HG03025 (cell line): Measurements from ENCODE around the gene CD34.

Source experiments
- ATAC-seq: cut with Tn5 transposase; IDR thresholded peaks from one replicate; pipeline ENCODE4 v1.9.1; 2021; ENCODE audit warnings: mild to moderate bottlenecking, moderate library complexity; ENCODE audit not compliant: unreplicated experiment, low FRiP score

Gene CD34

GRCh38 chr1:207901041-207901653 is 9.8 kb downstream of the CD34 start:
- ATAC-seq = no peak

GRCh38 chr1:207898836-207899235 is 12.1 kb downstream of the CD34 start:
- ATAC-seq = no peak

- no peak for ATAC-seq
Observed at GRCh38 chr1:207898260-207898659, 12.7 kb downstream of the CD34 start.

- no peak for ATAC-seq
Observed at GRCh38 chr1:207897188-207897587, 13.7 kb downstream of the CD34 start.

- ATAC-seq = no peak
Observed at GRCh38 chr1:207896547-207896946, 14.4 kb downstream of the CD34 start.

- no peak for ATAC-seq
Observed at GRCh38 chr1:207894704-207895103, 16.2 kb downstream of the CD34 start.

DNA sequence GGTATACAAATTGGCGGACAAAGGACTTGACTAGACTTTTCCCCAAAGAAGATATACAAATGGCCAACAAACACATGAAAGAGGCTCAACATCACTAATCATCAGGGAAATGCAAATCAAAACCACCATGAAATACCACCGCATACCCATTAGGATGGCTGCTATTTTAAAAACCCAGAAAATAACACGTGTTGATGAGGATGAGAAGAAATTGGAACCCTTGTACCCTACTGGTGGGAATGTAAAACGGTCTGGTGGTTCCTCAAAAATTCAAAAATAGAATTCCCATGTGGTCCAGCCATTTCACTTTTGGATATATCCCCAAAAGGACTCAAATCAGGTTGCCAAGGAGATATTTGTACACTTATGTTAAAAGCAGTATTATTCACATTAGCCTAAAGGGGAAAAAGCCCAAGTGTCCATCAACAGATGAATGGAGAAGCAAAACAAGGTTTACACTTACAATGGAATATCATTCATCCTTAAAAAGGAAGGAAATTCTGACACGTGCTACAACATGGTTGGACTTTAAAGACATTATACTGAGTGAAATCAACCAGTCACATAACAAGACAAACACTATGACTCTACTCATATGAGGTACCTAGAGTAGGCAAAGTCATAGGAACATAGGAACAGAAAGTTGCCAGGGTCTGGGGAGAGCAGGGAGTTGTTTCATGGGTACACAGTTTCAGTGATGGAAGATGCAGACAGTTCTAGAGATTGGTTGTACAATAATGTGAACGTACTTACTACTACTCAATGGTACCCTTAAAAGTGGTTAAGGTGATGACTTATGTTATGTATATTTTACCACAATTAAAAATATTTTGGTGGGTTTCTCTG is 17.0 kb downstream of the CD34 start:
- no peak for ATAC-seq

DNA sequence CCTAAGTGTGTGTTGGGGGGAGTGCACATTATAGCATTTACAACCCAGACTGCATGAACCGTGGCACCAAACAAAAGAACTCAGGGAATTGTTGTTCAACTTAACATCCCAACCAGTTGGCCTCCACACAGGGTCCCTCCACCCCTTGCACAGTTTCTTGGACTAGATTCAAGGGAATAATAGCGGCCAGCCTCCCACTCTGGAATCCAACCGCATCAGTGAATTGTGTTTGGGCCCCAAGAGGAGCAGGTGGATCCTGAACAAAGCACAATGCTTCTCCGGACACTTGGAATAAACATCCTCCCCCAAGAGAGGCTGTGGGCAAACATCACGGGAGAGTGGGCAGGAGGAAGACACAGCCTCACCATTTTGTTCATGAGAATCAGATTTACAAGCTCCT is 18.2 kb downstream of the CD34 start:
- no peak for ATAC-seq

GRCh38 chr1:207891148-207891547 is 19.8 kb downstream of the CD34 start:
- ATAC-seq = no peak

GRCh38 chr1:207890136-207890738 is 20.7 kb downstream of the CD34 start:
- no peak for ATAC-seq

DNA sequence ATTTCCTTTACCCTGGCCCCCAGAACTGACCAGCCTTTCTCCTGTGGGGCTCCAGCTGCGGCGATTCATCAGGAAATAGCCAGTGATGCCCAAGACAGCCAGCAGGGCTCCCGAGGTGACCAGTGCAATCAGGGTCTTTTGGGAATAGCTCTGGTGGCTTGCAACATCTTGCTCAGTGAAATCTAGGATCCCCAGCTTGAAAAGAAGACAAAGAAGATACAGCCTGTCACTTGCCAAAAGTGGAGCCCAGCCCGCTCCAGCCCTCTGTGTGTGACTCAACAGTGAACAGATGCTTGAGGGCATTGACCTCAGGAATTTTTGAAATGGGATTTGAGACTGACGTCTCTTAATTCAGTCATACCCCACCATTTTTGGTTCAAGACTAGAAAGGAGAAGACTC is 22.3 kb downstream of the CD34 start:
- ATAC-seq = no peak

GRCh38 chr1:207887542-207888201 is 23.3 kb downstream of the CD34 start:
- no peak for ATAC-seq

DNA sequence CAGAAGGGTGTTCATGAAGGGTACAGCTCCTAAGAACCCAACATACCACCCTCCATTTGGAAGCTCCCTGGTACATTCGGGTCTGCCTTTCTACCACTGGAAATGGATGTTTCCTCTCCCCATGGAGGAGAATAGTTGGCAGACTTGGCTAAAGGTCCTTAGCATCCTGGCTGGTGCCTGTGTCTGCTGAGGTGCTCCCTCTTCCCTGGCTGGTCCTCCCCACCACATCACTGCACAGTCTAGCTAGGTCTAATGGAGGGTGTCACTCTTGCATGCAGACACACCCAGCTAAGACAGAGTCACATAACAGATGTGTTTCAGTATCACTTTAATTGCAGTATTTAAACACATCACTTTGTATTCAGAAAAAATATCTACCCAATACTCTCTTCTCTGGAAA is 24.7 kb downstream of the CD34 start:
- no peak for ATAC-seq

GRCh38 chr1:207885129-207886032 is 25.5 kb downstream of the CD34 start:
- peak; percentile 58 for ATAC-seq

GRCh38 chr1:207884266-207885029 is 26.5 kb downstream of the CD34 start:
- no peak for ATAC-seq

DNA sequence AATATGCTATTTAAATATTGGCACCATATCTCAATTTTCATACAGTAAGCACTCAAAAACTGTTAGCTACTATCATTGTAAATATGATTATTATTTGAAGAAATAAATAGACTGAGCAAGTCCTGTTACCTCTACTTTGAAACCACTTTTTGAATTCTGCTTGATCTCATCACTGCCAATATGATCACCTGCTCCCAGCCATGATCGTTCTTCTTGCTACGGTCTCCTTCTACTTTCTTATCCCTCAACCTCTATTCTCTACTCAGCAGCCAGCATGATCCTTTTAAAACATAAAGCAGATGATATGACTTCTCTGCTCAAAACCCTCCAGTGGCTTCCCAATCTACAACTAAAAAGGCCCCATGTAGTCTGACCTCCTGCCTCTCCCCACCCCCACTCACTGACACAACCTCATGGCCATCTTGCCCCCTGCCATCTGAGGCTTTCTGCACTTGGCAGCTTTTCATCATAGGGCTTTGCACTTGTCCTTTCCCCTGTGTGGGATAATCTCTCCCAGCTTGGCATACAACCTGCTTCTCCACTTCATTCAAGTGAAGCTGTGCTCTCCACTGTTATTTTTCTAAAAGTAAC is 27.2 kb downstream of the CD34 start:
- ATAC-seq = no peak

- ATAC-seq = peak; percentile 38
Observed at GRCh38 chr1:207883104-207883651, 27.7 kb downstream of the CD34 start.

DNA sequence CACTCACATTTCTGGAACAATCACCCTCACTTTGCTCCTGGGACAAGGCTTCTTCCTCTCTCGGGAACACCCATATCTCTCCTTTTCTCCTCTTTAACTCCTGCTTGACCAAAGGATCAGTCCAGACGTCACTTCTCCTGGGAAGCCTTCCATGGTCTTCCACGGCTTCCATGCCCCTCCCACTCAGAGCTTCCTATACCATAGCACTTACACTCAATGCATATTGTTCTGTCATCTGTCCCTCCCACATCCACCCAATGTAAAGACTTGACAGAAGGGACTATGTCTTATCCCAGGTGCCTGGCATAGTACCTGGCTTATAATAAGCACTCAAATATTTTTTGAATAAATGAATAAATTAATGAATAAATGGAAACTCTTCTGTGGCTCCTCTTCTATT is 28.2 kb downstream of the CD34 start:
- ATAC-seq = no peak

GRCh38 chr1:207878939-207879338 is 32.0 kb downstream of the CD34 start:
- ATAC-seq = no peak
